Mesenteric fat pad (tissue), 1 donor: ENCODE data around the gene SLC26A2. TPM values are rescaled to one million over a fixed set of nuclear protein-coding genes. Genes with fewer than 3 reads are reported as not detected.

Experiments used
- DNase-seq: peaks from one replicate; pipeline ENCODE4 v3.0.0-alpha.2; 2020; ENCODE audit warnings: low spot score
- total RNA-seq: library from RNA; stranded (reverse); fragmentation: NEBNext Ultra II Directional; extraction: Animal tissue kit (Norgen Biotek cat#: 25700); gene quantifications from one replicate; pipeline ENCODE4 v1.2.1, GENCODE V29; 2021
- donor health status: DM: yes; HTN: yes; CAD: no.

Gene SLC26A2
- total RNA-seq, 1 donor from 2014 or later, result 13.1 TPM

- DNase-seq, result no peak
Measured at GRCh38 chr5:149959406-149960236, 937 bp upstream of the SLC26A2 start.

GRCh38 chr5:149961186-149961685 lies 678 bp downstream of the SLC26A2 start:
- no peak for DNase-seq

GRCh38 chr5:149961957-149962409 lies 1.4 kb downstream of the SLC26A2 start:
- DNase-seq, result no peak

GRCh38 chr5:149962601-149963300 lies 2.2 kb downstream of the SLC26A2 start:
- DNase-seq, result no peak

- DNase-seq, result no peak
Measured at GRCh38 chr5:149963729-149964128, 3.2 kb downstream of the SLC26A2 start.

- DNase-seq, result no peak
Measured at GRCh38 chr5:149966946-149967345, 6.4 kb downstream of the SLC26A2 start.

GRCh38 chr5:149969181-149969930 lies 8.8 kb downstream of the SLC26A2 start:
- no peak for DNase-seq

GRCh38 chr5:149975409-149975808 lies 14.9 kb downstream of the SLC26A2 start:
- DNase-seq, result no peak

GRCh38 chr5:149979896-149980295 lies 19.3 kb downstream of the SLC26A2 start:
- DNase-seq, result no peak

- DNase-seq, result no peak
Measured at GRCh38 chr5:149981206-149981605, 20.6 kb downstream of the SLC26A2 start.

GRCh38 chr5:149982505-149982904 lies 21.9 kb downstream of the SLC26A2 start:
- no peak for DNase-seq

- no peak for DNase-seq
Measured at GRCh38 chr5:149988126-149988525, 27.6 kb downstream of the SLC26A2 start.

GRCh38 chr5:149990518-149991376 lies 30.2 kb downstream of the SLC26A2 start:
- no peak for DNase-seq

GRCh38 chr5:149993471-149993870 lies 32.9 kb downstream of the SLC26A2 start:
- DNase-seq, result no peak

GRCh38 chr5:149995385-149996204 lies 35.0 kb downstream of the SLC26A2 start:
- no peak for DNase-seq

- no peak for DNase-seq
Measured at GRCh38 chr5:149996205-149996890, 35.8 kb downstream of the SLC26A2 start.

- no peak for DNase-seq
Measured at GRCh38 chr5:149998281-149998680, 37.7 kb downstream of the SLC26A2 start.

GRCh38 chr5:149999359-149999758 lies 38.8 kb downstream of the SLC26A2 start:
- DNase-seq, result no peak

GRCh38 chr5:149999866-150000255 lies 39.3 kb downstream of the SLC26A2 start:
- DNase-seq, result no peak
